HG03469 (cell line): ENCODE results near the gene CEP112.

Experiments
- ATAC-seq: cut with Tn5 transposase; IDR thresholded peaks from one replicate; pipeline ENCODE4 v1.9.1; 2021; ENCODE audit warnings: mild to moderate bottlenecking, moderate library complexity, moderate number of reproducible peaks; ENCODE audit not compliant: unreplicated experiment

CEP112 gene

GRCh38 chr17:66191593-66192377 lies at the start of gene CEP112:
Gene CEP112, minus strand, starts transcription at chr17:66192133.
- ATAC-seq = peak; percentile 48

GRCh38 chr17:66240630-66241029 lies 48.7 kb upstream of the CEP112 start:
- ATAC-seq = no peak

DNA sequence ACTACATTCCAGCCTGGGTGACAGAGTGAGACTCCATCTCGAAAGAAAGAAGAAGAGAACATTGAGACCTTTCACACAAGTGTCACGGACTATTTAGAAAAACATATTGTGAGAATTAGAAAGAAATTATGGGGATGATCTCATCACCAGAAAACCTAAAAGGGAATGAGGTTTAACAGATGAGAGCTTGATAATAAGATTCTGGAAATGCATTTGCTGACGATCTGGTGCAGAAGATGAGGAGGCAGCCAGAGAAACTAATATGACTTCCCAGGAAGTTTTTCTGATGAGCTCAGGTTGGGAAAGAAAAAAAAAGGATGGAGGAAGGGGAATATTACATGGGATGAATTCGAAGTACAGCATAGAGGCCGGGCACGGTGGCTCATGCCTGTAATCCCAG lies 48.1 kb upstream of the CEP112 start:
- no peak for ATAC-seq

- no peak for ATAC-seq
These were observed 43.6 kb upstream of the CEP112 start for GRCh38 chr17:66235377-66235994.

GRCh38 chr17:66234611-66235010 lies 42.7 kb upstream of the CEP112 start:
- no peak for ATAC-seq

DNA sequence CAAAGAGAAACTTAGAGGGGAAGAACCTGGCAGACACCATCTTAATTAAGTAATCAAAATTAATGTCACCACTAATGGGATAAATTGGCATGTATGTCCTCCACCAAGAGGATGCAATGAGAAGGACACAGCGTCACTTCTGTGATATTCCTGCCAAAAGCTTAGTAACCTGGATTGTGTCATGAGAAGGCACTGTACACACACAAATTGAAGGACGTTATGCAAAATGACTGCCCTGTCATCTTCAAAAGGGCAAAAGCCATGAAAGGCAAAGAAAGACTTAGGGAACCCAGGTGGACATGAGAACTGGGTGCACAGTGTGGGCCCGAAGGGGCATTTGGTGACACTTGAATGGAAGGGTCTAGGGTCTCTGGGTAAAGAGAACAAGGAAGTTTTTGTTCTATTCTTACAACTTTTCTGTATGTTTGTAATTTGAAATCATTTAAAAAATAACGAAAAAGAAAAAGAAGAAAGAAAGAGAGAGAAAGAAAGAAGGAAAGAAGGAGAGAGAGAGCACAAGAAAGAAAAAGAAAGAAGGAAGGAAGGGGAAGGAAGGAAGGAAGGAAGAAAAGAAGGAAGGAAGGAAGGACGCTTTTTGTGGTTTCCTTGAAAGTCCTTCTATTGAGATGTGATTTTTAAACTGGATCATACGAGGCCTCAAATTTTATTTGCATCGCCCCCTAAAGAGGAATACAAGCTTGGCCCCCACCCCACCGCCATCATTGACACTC lies 41.3 kb upstream of the CEP112 start:
- no peak for ATAC-seq

DNA sequence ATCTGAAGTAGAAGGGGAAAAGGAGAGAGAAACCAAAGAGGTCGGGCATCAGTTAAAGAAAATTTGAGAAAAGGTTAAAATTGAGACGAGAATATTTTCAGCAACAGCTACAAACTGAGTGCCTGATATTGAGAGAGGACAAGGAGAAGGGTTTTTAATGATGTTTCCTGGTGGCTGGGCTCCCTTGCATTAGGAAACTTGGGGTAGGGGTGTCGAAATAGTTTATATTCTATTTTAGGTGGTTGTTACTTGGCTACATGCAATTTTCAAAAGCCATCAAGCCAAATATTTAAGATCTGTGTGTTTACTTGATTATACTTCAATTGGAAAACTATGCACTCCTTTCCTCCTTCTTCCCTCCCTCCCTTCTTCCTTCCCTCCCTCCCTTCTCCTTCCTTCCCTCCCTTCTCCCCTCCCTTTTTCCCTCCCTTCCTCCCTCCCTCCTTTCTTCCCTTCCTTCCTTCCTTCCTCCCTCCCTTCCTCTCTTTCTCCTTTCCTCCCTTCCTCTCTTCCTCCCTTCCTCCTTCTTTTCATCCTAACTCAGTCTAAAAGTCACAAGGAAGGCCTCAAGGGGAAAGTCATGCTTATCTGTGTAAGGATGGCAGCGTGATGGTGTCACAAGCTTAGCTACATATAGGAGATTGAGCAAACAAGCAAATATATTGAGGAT lies 39.1 kb upstream of the CEP112 start:
- no peak for ATAC-seq

DNA sequence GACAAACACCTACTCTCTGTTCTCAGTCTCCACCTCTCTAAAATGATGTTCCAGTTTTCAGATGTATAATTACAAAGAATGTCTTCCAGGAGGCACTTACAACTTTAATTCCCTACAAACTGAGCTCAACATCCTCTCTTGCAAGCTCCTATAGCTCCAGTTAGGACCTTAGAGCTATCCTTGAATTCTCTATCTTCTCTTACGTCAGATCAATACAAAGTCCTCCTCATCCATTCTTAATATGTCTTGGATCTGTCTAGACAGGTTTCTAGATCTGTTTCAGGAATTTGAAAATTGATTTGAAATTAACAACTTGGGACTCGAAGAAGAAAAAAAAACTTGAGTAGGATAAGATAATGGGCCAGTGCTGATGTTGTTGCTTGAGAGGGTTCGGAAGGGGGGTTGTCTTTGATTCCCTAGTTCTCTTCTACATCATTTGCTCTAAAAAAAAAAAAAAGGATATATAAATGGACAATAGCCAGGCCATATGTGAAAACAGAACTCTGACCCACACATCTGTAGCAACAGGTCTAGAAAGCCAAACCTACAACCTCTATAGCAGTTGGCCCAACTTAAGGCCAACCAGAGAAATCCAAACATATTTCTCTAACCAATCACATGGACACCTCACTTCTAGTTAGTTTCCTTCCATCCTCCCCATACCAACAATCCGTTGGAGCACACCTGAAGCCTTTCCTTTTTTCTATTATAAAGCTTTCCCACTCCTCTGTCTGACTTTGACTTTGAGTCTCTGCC lies 38.0 kb upstream of the CEP112 start:
- ATAC-seq = no peak

DNA sequence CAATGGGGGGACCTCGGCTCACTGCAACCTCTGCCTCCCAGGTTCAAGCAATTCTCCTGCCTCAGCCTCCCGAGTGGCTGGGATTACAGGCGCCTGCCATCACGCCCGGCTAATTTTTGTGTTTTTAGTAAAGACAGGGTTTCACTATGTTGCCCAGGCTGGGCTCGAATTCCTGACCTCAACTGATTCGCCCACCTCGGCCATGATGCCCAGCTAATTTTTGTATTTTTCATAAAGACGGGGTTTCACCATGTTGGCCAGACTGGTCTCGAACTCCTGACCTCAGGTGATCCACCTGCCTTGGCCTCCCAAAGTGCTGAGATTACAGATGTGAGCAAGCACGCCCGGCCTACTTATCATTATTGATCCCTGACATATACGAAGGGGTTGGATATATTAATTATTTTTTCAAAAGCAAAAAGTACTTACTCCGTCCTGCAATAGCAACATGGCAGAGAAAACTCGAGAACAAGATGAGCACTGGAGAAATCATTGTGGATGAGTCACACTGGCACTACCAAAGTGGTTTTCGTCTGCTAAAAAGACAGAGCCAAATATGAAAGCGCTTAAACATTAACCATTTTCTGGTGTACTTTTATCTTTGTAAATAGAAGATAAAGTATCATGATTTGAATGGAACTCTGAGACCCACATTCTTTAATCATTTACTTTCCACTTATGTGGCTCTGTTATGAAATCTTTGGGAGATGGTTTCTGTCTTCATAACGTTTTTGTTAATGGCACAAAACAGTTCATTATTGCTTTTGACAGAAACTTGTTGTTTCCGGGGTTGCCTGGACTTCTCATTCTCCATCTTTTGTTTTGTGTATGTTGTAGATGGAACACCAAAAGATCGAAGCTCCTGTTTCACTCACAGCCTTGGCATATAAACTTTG lies 37.2 kb upstream of the CEP112 start, which contains the start of gene APOH:
Gene APOH (minus strand): TSS at position 529 of the 896 bp plus-strand sequence. CDS start 36 bp downstream, at position 493.
- ATAC-seq = no peak

- ATAC-seq = no peak
These were observed 35.5 kb upstream of the CEP112 start for GRCh38 chr17:66227212-66228045.

DNA sequence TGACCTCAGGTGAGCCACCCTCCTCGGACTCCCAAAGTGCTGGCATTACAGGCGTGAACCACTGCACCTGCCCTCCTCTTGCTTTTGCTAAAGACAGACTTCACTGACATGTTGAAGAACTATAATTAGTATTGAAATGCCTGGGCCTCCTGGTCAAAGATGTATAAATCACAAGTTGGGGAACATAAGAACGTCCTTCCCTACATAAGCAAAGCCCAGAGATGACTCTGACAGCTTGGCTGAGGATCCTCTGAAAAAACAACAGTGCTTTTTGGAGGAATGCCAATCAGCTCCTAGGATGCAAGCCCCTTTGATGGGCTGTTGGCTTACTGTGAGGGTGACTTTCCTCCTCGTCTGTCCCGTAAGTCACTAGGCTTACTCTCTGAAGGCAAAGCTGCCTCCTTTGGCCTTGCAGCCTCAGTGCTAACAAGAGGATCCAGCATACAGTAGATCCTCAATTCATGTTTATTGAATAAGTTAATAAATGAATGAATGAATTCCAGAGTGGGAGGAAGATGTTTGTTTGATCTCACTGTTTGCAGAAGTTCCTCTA lies 30.9 kb upstream of the CEP112 start:
- no peak for ATAC-seq

- no peak for ATAC-seq
These were observed 30.0 kb upstream of the CEP112 start for GRCh38 chr17:66221755-66222530.

DNA sequence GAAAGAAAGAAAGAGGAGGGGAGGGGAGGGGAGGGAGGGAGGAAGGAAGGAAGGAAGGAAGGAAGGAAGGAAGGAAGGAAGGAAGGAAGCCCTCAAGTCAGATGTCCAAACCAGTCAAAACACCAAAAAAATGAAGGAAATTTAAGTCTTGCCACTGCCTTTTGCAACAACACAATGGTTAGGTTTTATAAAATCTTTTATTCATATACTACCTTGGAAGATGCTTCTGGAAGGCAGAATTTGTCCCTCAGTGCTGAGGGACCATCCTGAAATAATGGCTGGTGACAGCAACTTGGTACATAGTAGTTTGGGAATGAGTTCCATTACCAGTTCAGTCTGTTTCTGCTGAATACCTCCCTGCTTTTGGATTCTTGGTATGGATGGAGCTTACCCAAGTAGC lies 29.4 kb upstream of the CEP112 start:
- ATAC-seq = no peak

GRCh38 chr17:66220079-66220835 lies 28.3 kb upstream of the CEP112 start:
- ATAC-seq = no peak

GRCh38 chr17:66215529-66215911 lies 23.6 kb upstream of the CEP112 start:
- ATAC-seq = no peak

GRCh38 chr17:66214884-66215528 lies 23.1 kb upstream of the CEP112 start:
- ATAC-seq = no peak
